GM18520 (cell line): ENCODE data around the gene LITAF.

Source experiments
- ATAC-seq: cut with Tn5 transposase; IDR thresholded peaks from one replicate; pipeline ENCODE4 v1.9.1; 2021; ENCODE audit not compliant: unreplicated experiment

Gene LITAF

GRCh38 chr16:11554053-11554452, 32.7 kb downstream of the LITAF start:
- no peak for ATAC-seq

GRCh38 chr16:11553371-11553770, 33.3 kb downstream of the LITAF start:
- no peak for ATAC-seq

GRCh38 chr16:11552440-11552839, 34.3 kb downstream of the LITAF start:
- ATAC-seq: no peak

- no peak for ATAC-seq
Measured at GRCh38 chr16:11551842-11552241, 34.9 kb downstream of the LITAF start.

GRCh38 chr16:11550791-11551498, 35.8 kb downstream of the LITAF start:
- no peak for ATAC-seq

GRCh38 chr16:11547118-11547916, 39.4 kb downstream of the LITAF start:
- no peak for ATAC-seq

- no peak for ATAC-seq
Measured at GRCh38 chr16:11546608-11547061, 40.1 kb downstream of the LITAF start.

GRCh38 chr16:11543661-11544393, 42.9 kb downstream of the LITAF start:
- ATAC-seq: no peak

GRCh38 chr16:11542069-11542744, 44.5 kb downstream of the LITAF start:
- ATAC-seq: no peak

- no peak for ATAC-seq
Measured at GRCh38 chr16:11539641-11540050, 47.1 kb downstream of the LITAF start.

- ATAC-seq: no peak
Measured at GRCh38 chr16:11538880-11539279, 47.8 kb downstream of the LITAF start.

- no peak for ATAC-seq
Measured at GRCh38 chr16:11536104-11536866, 50.4 kb downstream of the LITAF start.

GRCh38 chr16:11535494-11535893, 51.2 kb downstream of the LITAF start:
- no peak for ATAC-seq

- ATAC-seq: no peak
Measured at GRCh38 chr16:11534262-11534661, 52.5 kb downstream of the LITAF start.

- no peak for ATAC-seq
Measured at GRCh38 chr16:11533588-11533987, 53.1 kb downstream of the LITAF start.

- no peak for ATAC-seq
Measured at GRCh38 chr16:11530171-11530940, 56.4 kb downstream of the LITAF start.

GRCh38 chr16:11529285-11529684, 57.4 kb downstream of the LITAF start:
- no peak for ATAC-seq

- ATAC-seq: no peak
Measured at GRCh38 chr16:11528053-11528452, 58.7 kb downstream of the LITAF start.

- no peak for ATAC-seq
Measured at GRCh38 chr16:11526655-11527350, 59.9 kb downstream of the LITAF start.
